Activated CD8-positive, alpha-beta memory T cell treated with anti-CD3 and anti-CD28 coated beads for 36 hours (primary cell): ENCODE measurements around the gene AP3D1. TPM values are rescaled to one million over a fixed set of nuclear protein-coding genes. Genes with fewer than 3 reads are reported as not detected.

ENCODE experiments used
- CTCF ChIA-PET: fragments of 350-600 bp; sonication (Branson Sonifier 250); formaldehyde crosslinking; loops from one replicate; lab custom pipeline; 2021; ENCODE audit warnings: antibody characterized with exemption; lab: Charles Lee
- POLR2A ChIA-PET: fragments of 350-600 bp; sonication (Branson Sonifier 250); formaldehyde crosslinking; loops from one replicate; lab custom pipeline; 2021; ENCODE audit warnings: antibody characterized with exemption; lab: Charles Lee
- total RNA-seq, 2 experiments: library from RNA; stranded (reverse); gene quantifications; one replicate each; pipeline ENCODE4 v1.2.3, GENCODE V29; 2021

Gene AP3D1
- total RNA-seq, 2 experiments from 2014 or later: 94.2 to 103 TPM

DNA sequence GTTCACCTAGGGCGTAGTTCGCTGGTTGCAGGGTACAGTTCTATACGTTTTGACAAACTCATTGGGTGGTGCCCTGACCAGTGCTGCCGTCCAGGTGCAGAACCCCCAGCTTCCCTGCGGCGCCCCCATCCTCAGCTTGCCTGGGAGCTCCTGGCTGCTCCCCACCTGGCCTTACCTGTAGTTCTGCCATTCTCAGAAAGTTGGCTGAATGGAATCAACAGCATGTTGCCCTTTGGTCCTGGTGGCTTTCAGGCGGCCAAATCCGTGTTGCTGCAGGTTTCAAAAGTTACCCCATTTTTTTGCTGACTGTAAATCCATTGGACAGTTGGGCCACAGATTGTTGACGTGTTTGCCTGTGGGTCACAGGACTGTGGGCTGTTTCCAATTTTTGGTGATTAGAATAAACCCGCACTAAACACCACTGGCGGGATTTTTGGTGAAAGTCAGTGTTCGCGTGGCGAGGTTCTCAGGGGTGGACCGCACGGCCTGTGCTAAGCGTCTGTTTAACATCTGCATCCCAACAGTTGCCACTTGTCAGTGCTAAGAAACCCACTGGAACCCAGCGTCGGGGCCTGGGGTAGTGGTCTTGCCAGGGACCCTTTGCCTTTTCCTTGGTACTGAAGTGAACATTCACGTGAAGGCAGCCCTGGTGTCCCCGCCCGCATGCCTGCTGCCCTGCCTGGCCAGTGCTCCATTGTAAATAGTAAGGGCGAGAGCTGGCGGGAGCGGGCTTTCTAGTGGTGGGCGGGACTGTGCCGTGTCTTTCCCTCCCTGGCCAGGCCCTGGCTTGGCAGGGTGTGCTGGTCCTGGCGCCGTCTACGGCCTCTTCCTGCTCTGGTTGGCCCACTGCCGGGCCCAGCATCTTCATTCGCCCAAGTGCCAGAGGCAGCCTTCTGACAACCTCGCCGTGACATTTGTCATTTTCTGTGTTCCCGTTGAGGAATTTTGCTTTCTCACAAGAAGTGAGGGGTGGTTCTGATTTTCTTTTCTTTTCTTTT is 15.7 kb upstream of the AP3D1 start:
- CTCF ChIA-PET: interaction anchor here (0.7 to 0.9 kb wide), 3 partner anchors 48 to 69 kb away, joined by 3 read pairs; partner anchors contain the start of gene PLEKHJ1
- POLR2A ChIA-PET: no interaction called here

DNA sequence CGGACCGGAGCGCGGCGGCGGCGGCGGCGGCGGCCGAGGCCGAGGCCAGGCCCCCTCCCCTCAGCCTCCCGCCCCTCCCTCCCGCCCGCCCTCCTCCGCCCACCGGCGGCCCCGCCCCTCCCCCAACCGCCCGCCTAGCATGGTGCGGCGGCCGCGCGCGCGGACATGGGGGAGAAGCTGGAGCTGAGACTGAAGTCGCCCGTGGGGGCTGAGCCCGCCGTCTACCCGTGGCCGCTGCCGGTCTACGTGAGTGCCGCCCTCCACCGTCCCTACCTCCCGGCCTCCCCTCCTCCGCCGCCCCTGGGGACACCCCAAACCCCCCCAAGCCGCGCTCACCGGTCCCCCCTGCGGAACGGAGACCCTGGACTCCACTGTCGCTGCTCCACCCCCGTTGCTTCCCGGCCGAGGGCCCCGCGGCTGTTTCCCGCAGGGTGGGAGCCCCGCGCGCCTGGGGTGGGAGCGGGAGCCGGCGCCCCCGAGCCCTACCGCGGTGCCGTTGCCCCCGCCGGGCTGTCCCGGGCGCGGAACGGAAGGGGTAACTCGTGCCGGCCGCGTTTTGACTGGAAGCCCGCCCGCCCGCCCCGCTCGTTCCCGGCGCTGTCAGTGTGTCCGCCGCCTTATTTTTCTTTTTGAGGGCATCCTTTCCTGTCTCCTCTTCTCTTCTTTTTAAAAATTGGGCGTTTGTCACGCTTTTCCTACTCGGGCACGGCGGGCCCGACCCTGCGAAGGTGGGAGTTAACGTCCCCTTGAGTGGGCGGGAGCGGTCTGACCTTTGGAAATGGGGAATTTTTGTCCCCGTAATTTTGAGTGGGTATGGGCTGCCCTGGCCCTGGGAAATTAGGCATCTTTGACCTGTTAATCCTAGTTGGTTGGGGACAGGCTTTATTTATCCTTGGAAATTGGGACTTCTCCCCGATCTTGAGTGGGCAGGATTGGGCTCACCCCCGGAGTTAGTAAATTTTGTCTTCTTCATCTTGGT is 12.9 kb upstream of the AP3D1 start:
- CTCF ChIA-PET: interaction anchor here (0.6 kb wide), 1 partner anchor 9 kb away, joined by 5 read pairs; no protein-coding TSS in a partner anchor
- POLR2A ChIA-PET: interaction anchor here (0.6 kb wide), 1 partner anchor 223 kb away, joined by 5 read pairs; no protein-coding TSS in a partner anchor

DNA sequence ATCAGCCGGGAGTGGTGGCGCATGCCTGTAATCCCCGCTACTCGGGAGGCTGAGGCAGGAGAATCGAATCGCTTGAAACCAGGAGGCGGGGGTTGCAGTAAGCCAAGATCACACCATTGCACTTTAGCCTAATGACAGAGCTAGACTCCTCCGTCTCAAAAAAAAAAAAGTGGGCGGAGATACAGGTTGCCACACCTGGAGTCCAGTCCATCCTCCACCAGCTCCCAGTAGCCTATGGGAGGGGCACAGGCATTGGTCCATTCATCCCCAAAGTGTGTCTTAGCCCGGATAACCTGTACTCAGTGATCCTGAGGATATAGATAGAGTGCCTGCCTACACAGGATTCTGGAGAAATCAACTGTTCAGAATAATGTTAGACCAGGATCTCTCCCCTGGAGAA is 9.0 kb upstream of the AP3D1 start:
- CTCF ChIA-PET: interaction anchor here (1.2 kb wide), 1 partner anchor 79 kb away, joined by 3 read pairs; no protein-coding TSS in a partner anchor
- POLR2A ChIA-PET: no interaction called here

DNA sequence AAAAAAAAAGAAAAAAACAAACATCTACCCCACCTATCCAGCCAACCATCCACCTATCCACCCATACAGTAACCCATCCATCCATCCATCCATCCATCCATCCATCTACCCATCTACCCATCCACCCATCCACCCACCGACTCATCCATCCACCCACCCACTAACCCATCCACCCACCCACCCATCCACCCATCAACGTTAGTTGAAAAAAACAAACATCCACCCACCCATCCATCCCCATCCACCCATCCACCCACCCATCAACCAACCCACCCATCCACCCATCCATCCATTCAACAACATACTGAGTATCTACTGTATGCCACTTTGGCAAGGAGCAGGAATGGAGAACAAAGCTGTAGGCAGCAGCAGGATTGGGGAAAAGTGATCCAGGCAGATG is 6.1 kb upstream of the AP3D1 start:
- POLR2A ChIA-PET: interaction anchor here (0.6 to 0.7 kb wide), 2 partner anchors 33 to 103 kb away, joined by 3 to 5 read pairs; no protein-coding TSS in a partner anchor

DNA sequence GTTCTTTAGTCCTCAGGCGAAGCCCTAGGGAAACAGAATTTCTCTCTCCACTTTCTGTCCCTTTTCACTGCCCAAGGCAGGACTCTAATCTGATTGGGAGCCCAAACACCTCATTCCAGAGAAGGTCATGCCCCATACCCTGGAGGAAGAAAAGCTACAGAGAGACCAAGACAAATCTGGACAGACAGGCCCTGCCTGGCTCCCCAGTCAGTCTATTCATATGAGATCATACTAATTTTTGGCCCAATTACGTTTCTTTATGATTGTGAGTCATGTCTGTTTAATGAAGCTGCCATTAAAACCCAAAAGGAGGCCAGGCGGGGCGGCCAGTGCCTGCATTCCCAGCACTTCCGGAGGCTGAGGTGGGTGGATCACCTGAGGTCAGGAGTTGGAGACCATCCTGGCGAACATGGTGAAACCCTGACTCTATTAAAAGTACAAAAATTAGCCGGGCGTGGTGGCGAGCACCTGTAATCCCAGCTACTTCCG is 3.3 kb upstream of the AP3D1 start:
- POLR2A ChIA-PET: no interaction called here

More for the DNA sequence above, 6.1 kb upstream of the AP3D1 start:
- CTCF ChIA-PET: no interaction called here

DNA sequence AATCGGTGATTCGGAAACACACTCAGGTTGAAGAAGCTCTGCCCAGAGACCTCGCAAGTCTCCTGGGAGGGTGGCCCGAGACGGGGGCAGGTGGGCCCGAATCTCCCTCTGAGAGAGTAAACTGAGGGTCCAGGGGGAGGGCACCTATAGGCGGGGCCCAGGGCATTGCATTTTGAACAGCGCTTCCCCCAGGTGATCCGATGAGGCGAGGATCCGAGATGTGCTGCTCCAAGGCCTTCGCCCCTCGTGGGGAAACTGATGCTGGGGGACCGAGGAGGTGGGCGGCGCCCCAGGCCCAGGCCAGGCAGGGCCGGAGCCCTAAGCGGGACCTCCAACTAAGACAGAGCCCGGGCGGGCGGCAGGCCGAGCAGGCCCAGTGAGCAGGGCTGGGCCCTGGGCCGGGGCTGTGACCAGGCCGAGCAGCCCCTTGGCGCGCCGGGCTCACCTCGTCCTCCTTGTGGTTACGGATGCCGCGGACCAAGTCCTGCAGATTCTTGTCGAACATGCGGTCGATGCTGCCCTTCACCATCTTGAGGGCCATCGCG is 500 bp downstream of the AP3D1 start:
- CTCF ChIA-PET: interaction anchor here (1.6 kb wide), 1 partner anchor 111 kb away, joined by 4 read pairs; no protein-coding TSS in a partner anchor
- POLR2A ChIA-PET: interaction anchor here (0.6 kb wide), 1 partner anchor 1571 kb away, joined by 4 read pairs; no protein-coding TSS in a partner anchor

More for the DNA sequence above, 3.3 kb upstream of the AP3D1 start:
- CTCF ChIA-PET: interaction anchor here (0.6 to 1.9 kb wide), 3 partner anchors 9 to 266 kb away, joined by 4 to 5 read pairs (median 4); partner anchors contain the start of gene DOT1L

DNA sequence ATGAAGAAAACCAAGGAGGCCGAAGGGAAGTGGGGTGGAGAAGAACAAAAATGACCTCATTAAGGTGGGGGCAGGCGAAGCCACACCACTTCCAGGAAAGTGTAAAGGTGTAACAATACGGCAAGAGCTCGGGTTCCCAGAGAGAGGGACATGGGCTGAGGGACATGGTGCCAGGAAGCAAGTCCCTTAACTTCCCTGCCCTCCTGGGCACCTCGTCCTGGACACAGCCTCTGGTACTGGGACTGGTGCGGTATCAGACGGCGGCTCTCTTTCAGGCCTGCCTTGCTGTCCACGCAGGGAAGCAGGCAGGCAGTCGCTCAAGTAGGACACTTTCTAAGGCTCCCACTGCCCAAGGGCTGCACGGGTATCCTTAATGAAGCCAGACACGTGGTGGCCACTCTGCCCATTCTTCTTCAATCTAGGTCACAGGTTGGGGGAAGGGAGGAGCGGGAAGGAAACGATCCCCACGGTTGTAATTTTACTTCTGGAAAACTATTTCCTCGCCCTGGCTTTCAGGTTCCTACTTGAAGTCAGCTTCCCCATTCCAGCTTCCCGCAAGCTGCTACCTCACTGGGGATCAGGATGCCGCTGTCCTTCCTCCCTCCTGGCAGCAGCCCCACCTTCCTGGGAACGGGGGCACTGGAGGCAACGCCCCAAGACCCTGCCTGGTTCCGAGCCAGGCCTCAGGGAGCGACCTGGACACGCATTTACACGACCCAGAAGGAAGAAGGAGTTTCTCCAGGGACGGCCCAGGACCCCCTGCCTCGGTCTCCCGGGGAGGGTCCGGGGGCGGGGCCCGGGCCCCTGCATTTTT is 1.2 kb downstream of the AP3D1 start:
- ChIA-PET CTCF (interaction anchor here (1.6 kb wide), 1 partner anchor 112 kb away, joined by 4 read pairs; no protein-coding TSS in a partner anchor), POLR2A (interaction anchor here (0.6 kb wide), 1 partner anchor 1571 kb away, joined by 4 read pairs; no protein-coding TSS in a partner anchor)

DNA sequence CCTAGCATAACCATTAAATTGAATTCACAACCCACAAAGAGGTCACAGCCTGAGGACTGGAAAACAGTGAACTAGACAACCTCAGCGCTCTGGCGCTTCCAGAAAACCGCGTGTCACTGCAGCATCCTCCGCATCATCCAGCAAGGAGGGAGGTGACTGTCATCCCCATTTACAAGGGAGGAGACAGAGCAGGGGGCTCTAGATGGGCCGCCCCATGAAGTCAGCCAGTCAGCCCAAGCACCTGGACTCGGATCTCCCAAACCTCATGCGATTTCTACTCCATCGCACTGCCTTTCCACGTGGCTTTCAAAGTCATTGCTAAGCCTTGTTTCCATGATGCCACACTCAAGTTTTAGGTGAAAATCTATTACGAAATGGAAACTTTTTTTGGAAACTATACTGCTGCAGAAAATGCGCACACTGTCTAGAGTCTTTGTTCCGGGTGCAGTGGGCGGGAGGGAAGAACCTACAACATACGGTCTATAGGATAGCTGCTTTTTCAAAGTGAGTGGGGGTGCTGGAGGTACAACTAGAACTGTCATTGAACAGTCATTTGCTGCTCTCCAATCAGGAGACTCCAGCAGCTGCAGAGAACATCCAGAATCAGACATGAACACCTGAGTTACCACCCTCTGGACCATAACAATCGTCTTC is 2.8 kb downstream of the AP3D1 start:
- CTCF ChIA-PET: interaction anchor here (0.7 kb wide), 1 partner anchor 87 kb away, joined by 3 read pairs; no protein-coding TSS in a partner anchor
- POLR2A ChIA-PET: interaction anchor here (0.6 kb wide), 1 partner anchor 10 kb away, joined by 3 read pairs; no protein-coding TSS in a partner anchor

DNA sequence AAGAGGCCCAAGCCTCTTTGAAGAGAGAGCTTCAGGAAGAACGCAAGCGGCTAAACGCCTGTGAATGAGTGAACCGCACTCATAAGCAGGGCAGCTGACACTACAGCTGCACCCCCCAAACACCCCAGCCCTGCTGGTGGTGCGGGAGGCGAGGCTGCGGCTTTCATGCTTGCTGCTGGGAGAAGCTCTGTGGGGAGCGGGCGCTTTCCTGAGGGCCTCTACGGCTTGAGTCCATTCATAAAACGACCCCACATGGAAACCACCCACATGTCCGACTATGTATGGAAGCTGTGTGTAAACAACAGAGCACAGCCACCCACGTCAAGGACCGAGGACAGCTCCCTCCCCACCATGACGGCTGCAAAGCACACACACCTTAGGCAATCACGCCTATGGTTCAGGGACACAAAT is 5.5 kb downstream of the AP3D1 start:
- ChIA-PET CTCF (interaction anchor here (1.6 kb wide), 1 partner anchor 10 kb away, joined by 4 read pairs; no protein-coding TSS in a partner anchor), POLR2A (interaction anchor here (0.6 kb wide), 1 partner anchor 82 kb away, joined by 3 read pairs; no protein-coding TSS in a partner anchor)

DNA sequence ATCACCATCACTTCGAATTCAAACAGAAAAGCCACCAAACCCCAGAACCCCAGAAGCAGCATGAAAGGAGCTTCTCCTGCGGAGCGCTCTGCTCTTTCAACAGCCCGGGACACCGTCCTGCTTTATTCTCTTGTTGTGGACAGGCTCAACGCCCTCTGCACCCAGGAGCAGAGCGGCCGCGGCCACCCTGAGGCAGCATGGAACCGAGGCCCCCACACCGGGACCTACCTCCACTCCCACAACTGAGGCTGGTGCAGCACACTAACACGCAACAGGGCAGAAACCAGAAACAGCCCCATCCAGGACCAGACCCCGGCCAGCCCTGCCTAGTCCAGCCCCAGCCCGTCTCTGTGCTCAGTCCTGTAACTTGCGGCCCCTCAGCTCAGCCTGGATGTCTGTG is 7.2 kb downstream of the AP3D1 start:
- CTCF ChIA-PET: no interaction called here

DNA sequence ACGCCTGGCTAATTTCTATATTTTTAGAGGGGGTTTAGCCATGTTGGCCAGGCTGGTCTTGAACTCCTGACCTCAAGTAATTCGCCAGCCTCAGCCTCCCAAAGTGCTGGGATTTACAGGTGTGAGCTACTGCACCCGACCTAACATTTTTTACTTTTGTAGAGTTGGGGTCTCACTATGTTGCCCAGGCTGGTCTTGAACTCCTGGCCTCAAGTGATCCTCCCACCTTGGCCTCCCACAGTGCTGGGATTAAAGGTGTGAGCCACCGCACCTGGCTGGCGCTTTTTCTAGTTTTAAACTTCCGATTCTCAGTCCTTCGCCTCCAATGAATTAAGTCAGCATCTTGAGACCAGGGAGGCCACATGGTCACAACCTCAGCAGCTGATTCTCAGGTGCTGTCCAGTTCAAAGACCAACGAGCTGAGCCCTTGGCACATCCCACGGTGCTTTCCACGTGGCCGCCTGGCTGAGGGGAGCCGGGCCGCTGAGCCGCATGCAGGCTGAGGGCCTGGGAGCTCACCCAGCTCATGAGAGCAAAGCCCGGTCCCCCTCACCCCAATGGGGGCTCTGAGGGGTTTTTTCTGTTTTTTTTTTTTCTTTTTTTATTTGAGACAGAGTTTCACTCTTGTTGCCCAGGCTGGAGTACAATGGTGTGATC is 9.1 kb downstream of the AP3D1 start:
- CTCF ChIA-PET: interaction anchor here (1.5 kb wide), 1 partner anchor 14 kb away, joined by 4 read pairs; no protein-coding TSS in a partner anchor
- POLR2A ChIA-PET: no interaction called here

More for the DNA sequence above, 7.2 kb downstream of the AP3D1 start:
- POLR2A ChIA-PET: no interaction called here

DNA sequence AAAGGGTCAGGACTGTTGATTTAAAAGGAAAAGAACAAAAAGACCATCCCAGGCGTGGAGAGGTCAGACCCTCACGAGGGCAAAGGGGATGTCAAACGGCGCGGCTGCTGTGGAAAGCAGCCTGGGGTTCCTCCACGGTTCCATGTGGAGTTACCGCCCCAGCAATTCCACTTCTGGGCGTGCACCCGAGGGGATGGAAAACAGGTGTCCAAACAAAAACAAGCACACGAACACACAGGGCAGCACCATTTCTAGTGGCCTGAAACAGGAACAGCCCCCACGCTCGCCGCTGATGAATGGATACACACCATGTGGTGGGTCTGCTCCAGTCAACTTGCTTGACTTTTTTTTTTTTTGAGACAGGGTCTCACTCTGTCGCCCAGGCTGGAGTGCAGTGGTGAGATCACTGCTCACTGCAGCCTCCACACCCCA is 11.2 kb downstream of the AP3D1 start:
- ChIA-PET CTCF (interaction anchor here (0.6 to 0.9 kb wide), 4 partner anchors 15 to 887 kb away, joined by 3 to 4 read pairs (median 4); no protein-coding TSS in a partner anchor), POLR2A (interaction anchor here (0.5 to 0.6 kb wide), 2 partner anchors 54 to 522 kb away, joined by 5 to 7 read pairs; no protein-coding TSS in a partner anchor)

DNA sequence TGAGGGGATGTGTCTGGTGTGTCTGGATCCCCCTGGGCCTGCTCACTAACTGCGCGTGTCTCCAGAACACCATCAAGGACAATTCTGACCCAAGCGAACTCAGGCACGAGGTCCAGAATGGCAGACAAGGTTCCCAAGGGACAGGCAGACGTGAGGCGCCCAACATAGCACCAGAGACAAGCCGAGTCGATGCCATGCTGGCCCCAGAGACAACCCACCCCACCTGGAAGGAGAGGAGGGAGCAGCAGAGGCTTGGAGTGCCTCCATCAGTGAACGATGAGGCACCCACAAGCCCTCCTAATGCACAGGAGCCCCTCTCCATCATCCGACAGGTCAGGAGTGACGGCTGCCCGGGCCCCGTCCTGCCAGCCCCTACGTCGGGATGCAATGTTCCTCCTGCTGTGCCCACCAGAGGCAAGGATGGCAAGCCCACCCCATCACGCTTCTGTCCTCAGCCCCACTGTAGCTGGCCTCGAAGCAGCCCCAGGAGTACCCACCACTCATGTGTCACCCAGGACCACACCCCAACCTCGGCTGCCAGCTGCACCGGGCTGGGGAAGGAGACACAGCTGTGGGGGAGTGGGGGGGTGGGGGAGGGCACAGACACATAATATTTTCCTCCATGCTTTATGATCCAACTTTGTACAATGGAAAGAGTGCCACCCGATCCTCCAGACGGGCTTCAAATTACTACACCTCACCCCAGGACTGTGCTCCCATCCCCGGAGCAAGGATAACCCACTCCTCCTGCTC is 11.8 kb downstream of the AP3D1 start:
- POLR2A ChIA-PET: interaction anchor here (0.5 kb wide), 1 partner anchor 522 kb away, joined by 7 read pairs; no protein-coding TSS in a partner anchor
- CTCF ChIA-PET: no interaction called here

DNA sequence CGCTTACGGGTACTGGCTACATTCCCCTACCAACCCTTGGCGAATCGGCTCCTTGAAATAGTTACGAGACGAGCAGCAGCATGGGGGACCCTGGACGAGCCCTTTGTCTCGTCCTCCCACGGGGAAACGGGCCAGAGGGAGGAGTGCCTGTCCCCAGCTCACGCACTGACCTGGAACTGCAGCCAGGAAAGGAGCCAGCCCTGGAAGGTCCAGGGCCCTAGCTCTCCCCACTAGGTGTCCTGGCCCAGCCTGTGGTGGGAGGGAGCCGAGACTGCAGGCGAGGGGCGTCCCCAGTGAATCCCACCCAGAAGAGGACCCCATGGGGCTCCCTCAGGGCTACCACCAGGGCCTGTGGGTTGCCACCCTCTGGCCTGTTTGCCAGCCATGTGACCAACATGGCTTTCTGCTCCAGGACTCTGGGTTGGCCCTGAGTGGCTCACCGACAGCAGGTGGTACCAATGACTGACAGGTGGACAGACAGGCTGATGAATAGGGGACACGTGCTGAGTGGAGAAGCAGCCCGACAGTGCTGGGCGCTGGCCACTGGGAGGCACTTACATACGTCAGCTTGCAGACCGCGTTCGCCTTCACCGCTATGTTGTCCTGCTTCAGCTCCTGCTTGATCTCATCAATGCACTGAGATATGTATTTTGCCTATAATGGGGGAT is 13.2 kb downstream of the AP3D1 start:
- CTCF ChIA-PET: interaction anchor here (0.7 to 1.2 kb wide), 2 partner anchors 18 to 119 kb away, joined by 3 read pairs; no protein-coding TSS in a partner anchor

More for the DNA sequence above, 13.2 kb downstream of the AP3D1 start:
- POLR2A ChIA-PET: no interaction called here
